ENCODE measurements around the gene MID1.

GRCh38 chrX:10578527-10578926 lies 41.9 kb downstream of the MID1 start:
- TF ChIP-seq CTCF (IDR thresholded peaks at IDR 0.05) = no peak
- TF ChIP-seq ZFX (IDR thresholded peaks at IDR 0.05; ENCODE audit: borderline replicate concordance) = no peak
